MM.1S (cell line): Measurements from ENCODE around the gene EMILIN1.
"Not testable (repeated sequence)": the region's sequence is repeated elsewhere in the genome, so short reads cannot be mapped to it uniquely, and the experiment has no call there.

Source experiments
- DNase-seq: peaks from one replicate; pipeline ENCODE4 v3.0.0-alpha.2; 2015
- H2AFZ ChIP-seq: fragments of 300-600 bp; sonication (generic); 2 replicates; pipeline ENCODE4 v1.6.0; 2016; ENCODE audit warnings: antibody characterized with exemption, low read length
- H3F3A ChIP-seq: fragments of 300-600 bp; sonication (generic); 2 replicates; pipeline ENCODE4 v1.6.1; 2016; ENCODE audit warnings: mild to moderate bottlenecking, antibody characterized with exemption, low read length, moderate library complexity, mixed read lengths; ENCODE audit not compliant: insufficient read depth
- H3K27ac ChIP-seq: fragments of 300-600 bp; sonication (generic); 2 replicates; pipeline ENCODE4 v1.5.1; 2016; ENCODE audit warnings: mild to moderate bottlenecking, low read length
- H3K27me3 ChIP-seq: fragments of 300-600 bp; sonication (generic); replicated peaks from 2 replicates; pipeline ENCODE4 v1.6.0; 2016; ENCODE audit warnings: low read length; ENCODE audit not compliant: insufficient read depth
- H3K36me3 ChIP-seq: fragments of 300-600 bp; sonication (generic); replicated peaks from 2 replicates; pipeline ENCODE4 v1.6.1; 2016; ENCODE audit warnings: mild to moderate bottlenecking, low read length, mixed read lengths; ENCODE audit not compliant: insufficient read depth
- H3K4me1 ChIP-seq: fragments of 300-600 bp; sonication (generic); 2 replicates; pipeline ENCODE4 v1.6.1; 2016; ENCODE audit warnings: low read length, mixed read lengths
- H3K4me2 ChIP-seq: fragments of 300-600 bp; sonication (generic); 2 replicates; pipeline ENCODE4 v1.6.0; 2016; ENCODE audit warnings: low read depth, low read length
- H3K4me3 ChIP-seq: fragments of 300-600 bp; sonication (generic); 2 replicates; pipeline ENCODE4 v1.5.1; 2016; ENCODE audit warnings: low read length, mixed read lengths
- H3K79me2 ChIP-seq: fragments of 300-600 bp; sonication (generic); 2 replicates; pipeline ENCODE4 v1.6.1; 2016; ENCODE audit warnings: mixed run types, low read length, mixed read lengths
- H3K9ac ChIP-seq: fragments of 300-600 bp; sonication (generic); 2 replicates; pipeline ENCODE4 v1.6.1; 2016; ENCODE audit warnings: low read length, mixed read lengths
- H3K9me2 ChIP-seq: fragments of 300-600 bp; sonication (generic); replicated peaks from 2 replicates; pipeline ENCODE4 v1.6.1; 2016; ENCODE audit warnings: mild to moderate bottlenecking, low read length, mixed read lengths; ENCODE audit not compliant: insufficient read depth
- H3K9me3 ChIP-seq: fragments of 300-600 bp; sonication (generic); replicated peaks from 2 replicates; pipeline ENCODE4 v1.6.1; 2016; ENCODE audit warnings: mild to moderate bottlenecking, low read length, mixed read lengths; ENCODE audit not compliant: insufficient read depth
- H4K20me1 ChIP-seq: fragments of 300-600 bp; sonication (generic); 2 replicates; pipeline ENCODE4 v1.6.1; 2016; ENCODE audit warnings: mild to moderate bottlenecking, low read length, moderate library complexity, mixed read lengths; ENCODE audit not compliant: insufficient read depth
- CTCF ChIP-seq: fragments of 300-600 bp; sonication (generic); IDR thresholded peaks from 2 replicates; pipeline ENCODE4 v1.5.1; 2016; ENCODE audit warnings: antibody characterized with exemption, low read length, mixed read lengths
- EZH2 ChIP-seq: fragments of 300-600 bp; sonication (generic); optimal IDR thresholded peaks from 2 replicates; pipeline ENCODE3; 2017; ENCODE audit warnings: low read depth, mild to moderate bottlenecking, antibody characterized with exemption, low read length, mixed read lengths
- EZH2phosphoT487 ChIP-seq: fragments of 300-600 bp; sonication (generic); IDR thresholded peaks from 2 replicates; pipeline ENCODE4 v1.6.1; 2018; ENCODE audit warnings: antibody characterized with exemption, low read length

Gene EMILIN1

DNA sequence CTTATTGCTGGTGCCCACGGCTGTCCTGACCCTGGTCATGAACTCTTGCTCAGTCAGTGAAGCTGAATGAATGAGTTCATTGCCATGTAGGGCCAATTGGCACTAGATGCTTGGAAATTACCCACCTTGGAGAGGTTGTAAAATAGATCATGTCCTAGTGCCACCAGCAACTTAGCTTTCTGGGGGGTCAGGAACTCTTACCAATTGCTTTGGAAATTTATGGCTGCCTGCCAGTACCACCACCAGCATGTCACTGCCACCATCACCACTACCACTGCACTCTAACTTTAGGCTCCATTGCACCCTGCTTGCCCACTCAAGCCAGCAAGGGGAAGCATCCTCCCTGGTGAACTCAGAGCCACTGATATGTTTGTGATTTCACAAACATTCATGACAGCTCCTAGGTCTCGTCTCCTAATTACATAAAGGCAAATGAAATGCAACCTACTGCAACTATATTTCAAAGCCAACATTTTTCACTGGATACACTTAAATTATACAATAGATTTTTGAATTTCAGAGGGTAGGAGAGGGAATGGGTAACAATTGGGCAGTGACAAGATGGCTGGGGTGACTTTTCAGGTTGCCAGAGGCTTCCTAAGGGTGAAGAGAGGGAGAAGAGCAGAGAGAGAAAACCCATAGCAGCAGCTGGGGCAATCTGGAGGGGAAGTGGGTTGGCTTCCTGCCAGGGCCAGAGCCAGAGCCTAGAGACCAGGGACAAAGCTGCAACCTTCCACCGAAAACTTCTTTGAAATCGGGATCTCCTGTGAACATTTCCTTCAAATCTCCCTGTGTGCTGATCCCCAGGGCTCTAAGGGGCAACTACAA is 3.5 kb upstream of the EMILIN1 start:
- peak overlapping the region; percentile 56 for H3K4me2 ChIP-seq
- peaks cover 31% of the 10 kb centered on the region for H3K79me2 ChIP-seq
- peaks cover 53% of the 10 kb centered on the region for H3K4me1 ChIP-seq
- H2AFZ ChIP-seq: peak overlapping the region; percentile 46
- H3K36me3 ChIP-seq: no peaks in the 10 kb centered on the region
- DNase-seq: peak; percentile 57
- peak overlapping the region; percentile 15; the same call in 1 of the 2 replicates for H3K9ac ChIP-seq
- no peaks in the 10 kb centered on the region for H4K20me1 ChIP-seq
- H3K27me3 ChIP-seq: no peaks in the 10 kb centered on the region
- H3K9me2 ChIP-seq: no peaks in the 10 kb centered on the region
- no peak overlapping the region for H3K4me3 ChIP-seq
- peaks cover 26% of the 10 kb centered on the region for H3F3A ChIP-seq
- TF ChIP-seq CTCF (no peak), EZH2 (no peak), EZH2phosphoT487 (no peak)
- H3K27ac ChIP-seq: peak overlapping the region; percentile 49
- H3K9me3 ChIP-seq: no peaks in the 10 kb centered on the region

DNA sequence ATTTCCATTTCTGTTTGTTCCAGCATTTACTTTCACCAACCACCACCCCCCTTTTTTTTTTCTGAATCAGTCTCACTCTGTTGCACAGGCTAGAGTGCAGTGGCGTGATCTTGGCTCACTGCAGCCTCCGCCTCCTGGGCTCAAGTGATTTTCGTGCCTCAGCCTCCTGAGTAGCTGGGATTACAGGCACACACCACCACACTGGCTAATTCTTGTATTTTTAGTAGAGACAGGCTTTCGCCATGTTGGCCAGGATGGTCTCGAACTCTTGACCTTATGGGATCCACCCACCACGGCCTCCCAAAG is 2.9 kb upstream of the EMILIN1 start:
- not testable (repeated sequence) for DNase-seq, H3K9me3 ChIP-seq, H3K9me2 ChIP-seq, H3K27me3 ChIP-seq, H3K36me3 ChIP-seq, H4K20me1 ChIP-seq, H3K4me3 ChIP-seq
- Histone ChIP-seq H3K9ac (peak overlapping the region; percentile 15; the same call in 1 of the 2 replicates), H3K4me1 (peaks cover 53% of the 10 kb centered on the region), H3K27ac (peak overlapping the region; percentile 49; the same call in 1 of the 2 replicates), H3F3A (peaks cover 28% of the 10 kb centered on the region), H3K4me2 (peak overlapping the region; percentile 56), H2AFZ (peak overlapping the region; percentile 46), H3K79me2 (peaks cover 28% of the 10 kb centered on the region)

- Histone ChIP-seq H3K4me1 (peaks cover 55% of the 10 kb centered on the region), H3K27me3 (no peaks in the 10 kb centered on the region), H3K9ac (no peak overlapping the region), H3K9me3 (no peaks in the 10 kb centered on the region), H3K36me3 (no peaks in the 10 kb centered on the region), H3K9me2 (no peaks in the 10 kb centered on the region), H3F3A (peaks cover 25% of the 10 kb centered on the region), H2AFZ (no peak overlapping the region), H3K79me2 (peaks cover 20% of the 10 kb centered on the region), H4K20me1 (no peaks in the 10 kb centered on the region), H3K4me3 (no peak overlapping the region), H3K4me2 (no peak overlapping the region), H3K27ac (peak overlapping the region; percentile 63; the same call in 1 of the 2 replicates)
- no peak for DNase-seq
- TF ChIP-seq CTCF (no peak), EZH2 (no peak), EZH2phosphoT487 (no peak)
Measured at GRCh38 chr2:27076323-27076722, 2.1 kb upstream of the EMILIN1 start.

DNA sequence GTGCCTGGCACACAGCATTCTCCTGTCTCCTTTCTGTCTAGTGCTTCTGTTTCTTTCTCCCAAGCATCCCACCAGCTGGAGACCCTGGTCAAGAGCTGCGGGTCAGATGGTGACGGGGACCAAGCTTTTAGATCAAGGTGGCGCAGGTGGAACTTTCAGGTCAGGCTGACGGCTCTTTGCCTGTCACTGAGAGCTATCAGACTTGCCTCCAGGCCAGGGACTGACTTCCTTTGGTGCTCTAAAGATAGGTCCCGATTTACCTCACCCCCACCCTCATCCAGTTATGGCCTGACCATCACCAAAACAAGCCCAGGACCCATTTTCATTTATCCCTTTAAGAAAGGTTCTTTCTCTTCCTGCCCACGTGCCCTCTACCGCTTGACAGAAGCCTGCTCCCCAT is 1.2 kb upstream of the EMILIN1 start:
- H3K4me3 ChIP-seq: peak overlapping the region; percentile 17; the same call in 1 of the 2 replicates
- peak overlapping the region; percentile 24 for H3K9ac ChIP-seq
- H3F3A ChIP-seq: peaks cover 29% of the 10 kb centered on the region
- peaks cover 23% of the 10 kb centered on the region for H3K79me2 ChIP-seq
- peak overlapping the region; percentile 44 for H2AFZ ChIP-seq
- no peaks in the 10 kb centered on the region for H4K20me1 ChIP-seq
- DNase-seq: peak; percentile 76
- H3K27me3 ChIP-seq: no peaks in the 10 kb centered on the region
- H3K4me1 ChIP-seq: peaks cover 62% of the 10 kb centered on the region
- peak overlapping the region; percentile 63; the same call in 1 of the 2 replicates for H3K27ac ChIP-seq
- no peaks in the 10 kb centered on the region for H3K36me3 ChIP-seq
- no peaks in the 10 kb centered on the region for H3K9me3 ChIP-seq
- no peak for TF ChIP-seq EZH2
- TF ChIP-seq EZH2phosphoT487: no peak
- no peak for TF ChIP-seq CTCF
- no peaks in the 10 kb centered on the region for H3K9me2 ChIP-seq
- peak overlapping the region; percentile 51 for H3K4me2 ChIP-seq
